Psoas muscle (tissue), 8 donors: ENCODE measurements around the gene DNAI7. TPM values are rescaled to one million over a fixed set of nuclear protein-coding genes. Genes with fewer than 3 reads are reported as not detected.
A peak's percentile ranks its signal among the peaks of the same experiment; 100 is the strongest.

Experiments used
- ATAC-seq, 4 donors: fragments of 200-7000 bp; cut with Tn5 transposase; one replicate each; pipeline ENCODE4 v1.9.1; 2020; ENCODE audit warnings: moderate library complexity in 3 of 4, mild to moderate bottlenecking in 2 of 4
- DNase-seq, 2 donors: peaks; one replicate each; pipeline ENCODE4 v3.0.0-alpha.2; 2020
- H3K27ac ChIP-seq: fragments of 200-600 bp; one replicate; pipeline ENCODE4 v1.8.0; 2022
- H3K27me3 ChIP-seq, 3 donors: fragments of 200-600 bp in 1 of 3; one replicate each; pipeline versions ENCODE4 v1.6.1 to v1.8.0; 2013 to 2022; ENCODE audit warnings: low read length in 2 of 3, mild to moderate bottlenecking in 2 of 3, moderate library complexity in 1 of 3; ENCODE audit not compliant: insufficient read depth in 3 of 3
- H3K36me3 ChIP-seq, 2 donors: fragments of 200-600 bp in 1 of 2; one replicate each; pipeline versions ENCODE4 v1.6.1 to v1.8.0; 2013 to 2022; ENCODE audit warnings: low read depth in 1 of 2, mild to moderate bottlenecking in 1 of 2, moderate library complexity in 1 of 2; ENCODE audit not compliant: insufficient read depth in 1 of 2
- H3K4me1 ChIP-seq: fragments of 200-600 bp; one replicate; pipeline ENCODE4 v1.8.0; 2022
- H3K4me3 ChIP-seq: fragments of 200-600 bp; one replicate; pipeline ENCODE4 v1.8.0; 2022; ENCODE audit warnings: mild to moderate bottlenecking
- H3K9me3 ChIP-seq: fragments of 200-600 bp; one replicate; pipeline ENCODE4 v1.8.0; 2022
- WGBS, 3 donors: extraction: QIAGEN DNeasy Blood & Tissue Kit; methylation state at CpG; one replicate each; pipeline versions ENCODE4 v1.1.6 to v1.1.7; 2013; 5-methylcytosine and 5-hydroxymethylcytosine counted together
- intact Hi-C, 2 donors: fragments of 100-400 bp; cut with DNase I; formaldehyde crosslinking; loops; one replicate each; pipeline versions ENCODE4 v1.11.0 to v1.14.2; 2022
- polyA plus RNA-seq, 3 donors: library from polyadenylated mRNA; stranded (reverse); fragments of 200-250 nt; gene quantifications; one replicate each; pipeline ENCODE4 v1.2.3, GENCODE V29; 2013
- total RNA-seq, 4 donors: library from RNA; stranded (reverse); fragmentation: NEBNext Ultra II Directional in 2 of 4; extraction: Animal tissue kit (Norgen Biotek cat#: 25700) in 2 of 4; gene quantifications; one replicate each; pipeline versions ENCODE4 v1.2.1 to v1.2.4, GENCODE V29; 2021 to 2023
- TF ChIP-seq, protein P1 (sequence below): fragments of 200-600 bp; IDR thresholded peaks from one replicate; pipeline ENCODE4 v1.8.0; 2022; ENCODE audit warnings: antibody characterized with exemption
- donor health status: healthy with polysubstance abuse.
- donor health status: DM: no; HTN: no; CAD: no; lungs with moderate emphysema.
- donor health status: Bipolar disorder and iron deficiency.
- donor health status: healthy.
- donor health status: DM: yes; HTN: yes; CAD: no.
- donor health status: DM: no; HTN: no; CAD: no.
- donor health status: DM: no; HTN: no; CAD: no.
- donor health status: DM: yes; HTN: yes; CAD: no.

Gene DNAI7
- total and polyA plus RNA-seq, 7 donors: 0.06 to 0.74 (median 0.26) TPM; not detected in 2

DNA sequence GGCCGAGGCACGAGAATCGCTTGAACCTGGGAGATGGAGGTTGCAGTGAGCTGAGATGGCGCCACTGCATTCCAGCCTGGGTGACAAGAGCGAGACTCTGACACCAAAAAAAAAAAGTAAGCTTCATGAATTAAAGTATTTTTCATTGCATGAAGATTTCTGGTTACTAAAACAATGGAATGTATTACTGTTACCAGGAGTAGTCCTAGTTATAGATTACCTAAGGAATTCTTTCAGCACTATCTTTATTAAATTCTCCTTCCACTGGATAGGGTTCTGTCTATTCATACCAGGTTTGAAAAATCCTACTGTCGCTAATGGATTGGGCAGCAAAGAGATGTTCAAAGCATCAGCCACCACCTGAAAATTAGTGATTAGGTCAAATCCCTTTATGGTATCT lies 12.5 kb upstream of the DNAI7 start:
- Histone ChIP-seq H3K4me3 (no peak overlapping the region), H3K27ac (no peak overlapping the region), H3K9me3 (no peaks in the 10 kb centered on the region), H3K36me3 (peaks cover 4 to 67% of the 10 kb centered on the region in 2 donors), H3K4me1 (no peaks in the 10 kb centered on the region), H3K27me3 (no peaks in the 10 kb centered on the region)
- no peak for DNase-seq
- TF ChIP-seq, protein P1, sequence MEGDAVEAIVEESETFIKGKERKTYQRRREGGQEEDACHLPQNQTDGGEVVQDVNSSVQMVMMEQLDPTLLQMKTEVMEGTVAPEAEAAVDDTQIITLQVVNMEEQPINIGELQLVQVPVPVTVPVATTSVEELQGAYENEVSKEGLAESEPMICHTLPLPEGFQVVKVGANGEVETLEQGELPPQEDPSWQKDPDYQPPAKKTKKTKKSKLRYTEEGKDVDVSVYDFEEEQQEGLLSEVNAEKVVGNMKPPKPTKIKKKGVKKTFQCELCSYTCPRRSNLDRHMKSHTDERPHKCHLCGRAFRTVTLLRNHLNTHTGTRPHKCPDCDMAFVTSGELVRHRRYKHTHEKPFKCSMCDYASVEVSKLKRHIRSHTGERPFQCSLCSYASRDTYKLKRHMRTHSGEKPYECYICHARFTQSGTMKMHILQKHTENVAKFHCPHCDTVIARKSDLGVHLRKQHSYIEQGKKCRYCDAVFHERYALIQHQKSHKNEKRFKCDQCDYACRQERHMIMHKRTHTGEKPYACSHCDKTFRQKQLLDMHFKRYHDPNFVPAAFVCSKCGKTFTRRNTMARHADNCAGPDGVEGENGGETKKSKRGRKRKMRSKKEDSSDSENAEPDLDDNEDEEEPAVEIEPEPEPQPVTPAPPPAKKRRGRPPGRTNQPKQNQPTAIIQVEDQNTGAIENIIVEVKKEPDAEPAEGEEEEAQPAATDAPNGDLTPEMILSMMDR: no peak
- no peak for ATAC-seq
- intact Hi-C loops: no loop called here
- WGBS, 3 donors: 98 to 100% (median 98%) methylated on average over 6 of the region's 6 CpGs

DNA sequence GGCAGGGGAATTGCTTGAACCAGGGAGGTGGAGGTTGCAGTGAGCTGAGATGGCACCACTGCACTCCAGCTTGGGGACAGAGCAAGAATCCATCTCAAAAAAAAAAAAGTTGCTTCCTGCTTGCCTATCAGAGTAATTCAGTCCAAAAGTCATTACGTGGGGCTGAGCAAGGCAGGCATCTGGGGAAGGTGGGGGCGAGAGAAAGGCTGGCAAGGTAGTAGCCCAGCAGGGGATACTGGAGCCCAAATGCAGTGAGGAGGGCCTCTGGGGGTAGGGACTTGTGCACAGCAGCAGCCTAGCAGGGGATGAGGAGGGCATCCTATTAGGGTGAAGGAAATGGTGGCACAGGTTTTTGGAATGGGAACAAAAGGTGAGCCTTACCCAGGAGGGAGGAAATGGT lies 7.2 kb upstream of the DNAI7 start:
- DNase-seq (no peak), ATAC-seq (no peak)
- Histone ChIP-seq H3K27ac (no peak overlapping the region), H3K4me3 (no peak overlapping the region), H3K4me1 (peaks cover 14% of the 10 kb centered on the region), H3K27me3 (no peaks in the 10 kb centered on the region), H3K36me3 (peaks cover 0 to 41% of the 10 kb centered on the region in 2 donors), H3K9me3 (no peaks in the 10 kb centered on the region)
- 81 to 91% (median 82%) methylated on average over 2 of the region's 2 CpGs for WGBS, 3 donors
- intact Hi-C loops: loop anchor here in 1 of 2 donors (5.0 kb wide), 1 partner anchor 40 kb away; no protein-coding TSS in a partner anchor
- TF ChIP-seq, protein P1: no peak

DNA sequence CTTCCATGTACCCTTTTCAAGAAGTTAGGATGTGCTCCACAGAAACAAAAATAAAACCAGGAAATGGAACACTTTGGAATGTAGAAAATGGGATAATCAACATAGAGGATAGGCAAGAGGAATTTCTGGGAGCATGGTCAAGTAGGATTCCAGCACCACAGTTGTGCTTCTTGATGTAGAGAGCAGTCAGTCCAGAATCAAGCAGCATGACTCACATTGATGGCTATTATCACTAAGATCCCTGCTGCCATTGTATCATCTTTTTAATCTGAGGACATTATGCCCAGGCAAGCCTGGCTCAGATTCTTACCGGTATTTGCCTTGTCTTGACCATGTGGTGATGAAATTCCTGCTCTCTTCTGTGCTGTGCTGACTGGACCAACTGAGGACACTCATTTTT lies 5.7 kb upstream of the DNAI7 start:
- no peak for DNase-seq
- H3K36me3 ChIP-seq: peaks cover 0 to 27% of the 10 kb centered on the region in 2 donors
- H3K27ac ChIP-seq: no peak overlapping the region
- H3K9me3 ChIP-seq: no peaks in the 10 kb centered on the region
- TF ChIP-seq, protein P1: no peak
- peak; percentile 33 to 58 (median 45) for ATAC-seq
- H3K27me3 ChIP-seq: no peaks in the 10 kb centered on the region
- intact Hi-C loops: loop anchor here (1.0 to 5.0 kb wide), 2 partner anchors 16 to 42 kb away; no protein-coding TSS in a partner anchor
- 42 to 70% (median 43%) methylated on average over 1 of the region's 1 CpG for WGBS, 3 donors
- H3K4me1 ChIP-seq: peaks cover 26% of the 10 kb centered on the region
- no peak overlapping the region for H3K4me3 ChIP-seq

DNA sequence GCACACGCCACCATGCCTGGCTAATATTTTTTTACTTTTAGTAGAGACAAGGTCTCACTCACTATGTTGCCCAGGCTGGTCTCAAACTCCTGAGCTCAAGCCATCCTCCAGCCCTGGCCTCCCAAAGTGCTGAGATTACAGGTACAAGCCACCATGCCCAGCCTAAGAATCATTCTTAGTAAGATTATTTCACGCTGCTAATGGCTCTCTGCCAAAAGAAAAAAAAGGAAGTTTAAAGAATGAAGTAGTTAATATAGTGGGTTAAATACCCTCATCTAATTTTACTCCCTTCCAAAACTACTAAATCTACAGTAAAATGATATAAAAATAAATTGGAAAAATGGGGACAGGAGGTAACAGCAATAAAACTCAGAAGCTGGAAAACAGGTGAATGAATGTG lies 2.6 kb upstream of the DNAI7 start:
- TF ChIP-seq, protein P1: no peak
- no peaks in the 10 kb centered on the region for H3K27me3 ChIP-seq
- H3K36me3 ChIP-seq: peaks cover 0 to 4% of the 10 kb centered on the region in 2 donors
- intact Hi-C loops: loop anchor here in 1 of 2 donors (5.0 kb wide), 1 partner anchor 55 kb away; the partner anchor contains the start of gene KRAS
- no peak for ATAC-seq
- H3K4me3 ChIP-seq: no peak overlapping the region
- no peak overlapping the region for H3K27ac ChIP-seq
- no peaks in the 10 kb centered on the region for H3K9me3 ChIP-seq
- peaks cover 26% of the 10 kb centered on the region for H3K4me1 ChIP-seq
- DNase-seq: no peak
- 64 to 74% (median 71%) methylated on average over 2 of the region's 2 CpGs for WGBS, 3 donors

DNA sequence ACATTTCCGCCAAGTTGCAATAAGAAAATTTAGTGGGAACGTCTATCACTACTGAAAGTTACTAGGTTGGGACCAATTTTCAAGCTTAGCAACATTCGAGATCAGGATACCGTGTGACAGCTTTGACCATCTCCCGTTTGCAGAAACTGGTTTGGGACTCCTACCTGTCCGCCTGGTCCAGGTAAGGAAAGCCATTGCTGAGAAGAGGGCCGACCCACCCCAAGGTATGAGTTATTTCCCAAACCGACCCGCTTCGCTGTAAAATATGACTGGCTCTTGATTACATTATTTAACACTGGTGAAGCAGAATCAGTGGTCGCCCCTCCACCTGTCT lies 271 bp downstream of the DNAI7 start:
- intact Hi-C loops: loop anchor here in 1 of 2 donors (5.0 kb wide), 1 partner anchor 58 kb away; the partner anchor contains the start of gene KRAS
- WGBS, 3 donors: 7 to 8% (median 7%) methylated on average over 11 of the region's 11 CpGs
- Histone ChIP-seq H3K9me3 (no peaks in the 10 kb centered on the region), H3K4me3 (peak overlapping the region; percentile 92), H3K36me3 (peaks cover 0 to 4% of the 10 kb centered on the region in 2 donors), H3K4me1 (peaks cover 26% of the 10 kb centered on the region), H3K27me3 (no peaks in the 10 kb centered on the region), H3K27ac (peak overlapping the region; percentile 95)
- DNase-seq: no peak
- peak in 1 of 4 donors; percentile 1 for ATAC-seq
- TF ChIP-seq, protein P1: no peak
